AG04449 (cell line): ENCODE results near the gene SRGAP2B.
"Not testable (repeated sequence)": the region's sequence is repeated elsewhere in the genome, so short reads cannot be mapped to it uniquely, and the experiment has no call there.

Source experiments
- CTCF ChIA-PET: fragments of 350-600 bp; formaldehyde crosslinking; extraction: SDS; loops from one replicate; lab custom pipeline; 2021; ENCODE audit warnings: antibody characterized with exemption; lab: Yijun Ruan, JAX
- POLR2A ChIA-PET: fragments of 400-600, 350-600 bp; formaldehyde crosslinking; extraction: SDS; loops from one replicate; lab custom pipeline; 2020; ENCODE audit warnings: antibody characterized with exemption, inconsistent platforms; lab: Yijun Ruan, JAX
- DNase-seq: peaks from one replicate; pipeline ENCODE4 v3.0.0-alpha.2; 2010; ENCODE audit warnings: low read depth, low spot score
- H3K4me3 ChIP-seq: 2 replicates; pipeline ENCODE4 v1.5.1; 2011; ENCODE audit warnings: low read depth, mild to moderate bottlenecking, control low read depth, low read length

The SRGAP2B gene

GRCh38 chr1:144919106-144919505 is 176.0 kb downstream of the SRGAP2B start:
- POLR2A ChIA-PET, DNase-seq, CTCF ChIA-PET, H3K4me3 ChIP-seq: not testable (repeated sequence)

- POLR2A ChIA-PET, CTCF ChIA-PET, H3K4me3 ChIP-seq, DNase-seq: not testable (repeated sequence)
Measured at GRCh38 chr1:144918027-144918603, 177.0 kb downstream of the SRGAP2B start.

GRCh38 chr1:144917154-144918026 is 177.7 kb downstream of the SRGAP2B start:
- CTCF ChIA-PET, POLR2A ChIA-PET, DNase-seq, H3K4me3 ChIP-seq: not testable (repeated sequence)

GRCh38 chr1:144913977-144914734 is 181.0 kb downstream of the SRGAP2B start:
- DNase-seq, POLR2A ChIA-PET, CTCF ChIA-PET, H3K4me3 ChIP-seq: not testable (repeated sequence)

- DNase-seq, CTCF ChIA-PET, POLR2A ChIA-PET, H3K4me3 ChIP-seq: not testable (repeated sequence)
Measured at GRCh38 chr1:144913458-144913857, 181.7 kb downstream of the SRGAP2B start.

GRCh38 chr1:144910729-144911128 is 184.4 kb downstream of the SRGAP2B start:
- DNase-seq, H3K4me3 ChIP-seq, CTCF ChIA-PET, POLR2A ChIA-PET: not testable (repeated sequence)

- CTCF ChIA-PET, DNase-seq, POLR2A ChIA-PET, H3K4me3 ChIP-seq: not testable (repeated sequence)
Measured at GRCh38 chr1:144900841-144901240, 194.3 kb downstream of the SRGAP2B start.

- DNase-seq, CTCF ChIA-PET, POLR2A ChIA-PET, H3K4me3 ChIP-seq: not testable (repeated sequence)
Measured at GRCh38 chr1:144894454-144895201, 200.5 kb downstream of the SRGAP2B start.

- POLR2A ChIA-PET, CTCF ChIA-PET, H3K4me3 ChIP-seq, DNase-seq: not testable (repeated sequence)
Measured at GRCh38 chr1:144893710-144894438, 201.3 kb downstream of the SRGAP2B start.

GRCh38 chr1:144893062-144893461 is 202.1 kb downstream of the SRGAP2B start:
- DNase-seq, POLR2A ChIA-PET, H3K4me3 ChIP-seq, CTCF ChIA-PET: not testable (repeated sequence)

GRCh38 chr1:144889450-144890115 is 205.5 kb downstream of the SRGAP2B start:
- DNase-seq, CTCF ChIA-PET, POLR2A ChIA-PET, H3K4me3 ChIP-seq: not testable (repeated sequence)

GRCh38 chr1:144883022-144883421 is 212.1 kb downstream of the SRGAP2B start:
- H3K4me3 ChIP-seq: peak overlapping the region; percentile 57
- DNase-seq, CTCF ChIA-PET, POLR2A ChIA-PET: not testable (repeated sequence)

GRCh38 chr1:144882343-144882742 is 212.8 kb downstream of the SRGAP2B start:
- DNase-seq, CTCF ChIA-PET, POLR2A ChIA-PET: not testable (repeated sequence)
- H3K4me3 ChIP-seq: peak overlapping the region; percentile 51

- DNase-seq, H3K4me3 ChIP-seq, POLR2A ChIA-PET, CTCF ChIA-PET: not testable (repeated sequence)
Measured at GRCh38 chr1:144858607-144859006, 236.5 kb downstream of the SRGAP2B start.
